Aorta (tissue), 4 donors: ENCODE data around the gene CSTF2. TPM values are rescaled to one million over a fixed set of nuclear protein-coding genes. Genes with fewer than 3 reads are reported as not detected.

Source experiments
- polyA plus RNA-seq, 2 donors: library from polyadenylated mRNA; stranded (reverse); fragments of 200-250 nt; gene quantifications; one replicate each; pipeline ENCODE4 v1.2.3, GENCODE V29; 2013
- total RNA-seq, 2 donors: library from RNA; stranded (reverse); fragmentation: NEBNext Ultra II Directional; extraction: Animal tissue kit (Norgen Biotek cat#: 25700); gene quantifications; one replicate each; pipeline ENCODE4 v1.2.1, GENCODE V29; 2021
- donor health status: healthy with polysubstance abuse.
- donor health status: Bipolar disorder and iron deficiency.
- donor health status: DM: no; HTN: no; CAD: no.
- donor health status: DM: yes; HTN: yes; CAD: no.

CSTF2 gene
- total and polyA plus RNA-seq, 4 donors = 3.1 to 11.1 (median 6.4) TPM

Other genes with a start within 250 kb of the CSTF2 start
- under 1 TPM; 0.36 TPM for gene TNMD, start 235.5 kb upstream of the CSTF2 start, total RNA-seq
- not detected for gene TNMD, start 235.5 kb upstream of the CSTF2 start, polyA plus RNA-seq
- 10 to 100 TPM in 1 of 2 donors, 1 to 10 TPM in 1; 9.5 to 12.2 TPM for gene TSPAN6, start 183.6 kb upstream of the CSTF2 start, total RNA-seq
- 1 to 10 TPM; 5.6 to 8.9 TPM for gene TSPAN6, start 183.6 kb upstream of the CSTF2 start, polyA plus RNA-seq
- gene SRPX2, start 176.2 kb upstream of the CSTF2 start, total RNA-seq = 10 to 100 TPM; 36.8 to 48.2 TPM
- gene SRPX2, start 176.2 kb upstream of the CSTF2 start, polyA plus RNA-seq = 10 to 100 TPM; 11.6 to 20.5 TPM
- 10 to 100 TPM; 12.6 to 14.4 TPM for gene SYTL4, start 88.3 kb upstream of the CSTF2 start, total RNA-seq
- gene SYTL4, start 88.3 kb upstream of the CSTF2 start, polyA plus RNA-seq = 1 to 10 TPM; 3.6 to 5.3 TPM
- gene NOX1, start 54.0 kb downstream of the CSTF2 start, total RNA-seq = not detected
- not detected for gene NOX1, start 54.0 kb downstream of the CSTF2 start, polyA plus RNA-seq
- under 1 TPM; 0.27 to 0.32 TPM for gene XKRX, start 108.5 kb downstream of the CSTF2 start, total RNA-seq
- gene XKRX, start 108.5 kb downstream of the CSTF2 start, polyA plus RNA-seq = under 1 TPM in 1 of 2 donors, not detected in 1; 0.26 TPM
- not detected for gene ARL13A, start 149.3 kb downstream of the CSTF2 start, total RNA-seq
- not detected for gene ARL13A, start 149.3 kb downstream of the CSTF2 start, polyA plus RNA-seq
- gene TRMT2B, start 231.7 kb downstream of the CSTF2 start, total RNA-seq = 10 to 100 TPM; 15.1 to 19.6 TPM
- 1 to 10 TPM; 6.3 TPM for gene TRMT2B, start 231.7 kb downstream of the CSTF2 start, polyA plus RNA-seq